ENCODE data around the gene ZIC5. TPM values are rescaled to one million over a fixed set of nuclear protein-coding genes. Genes with fewer than 3 reads are reported as not detected.

Gene ZIC5
- polyA plus RNA-seq, 1 donor from 2014 or later, result 0.94 TPM

DNA sequence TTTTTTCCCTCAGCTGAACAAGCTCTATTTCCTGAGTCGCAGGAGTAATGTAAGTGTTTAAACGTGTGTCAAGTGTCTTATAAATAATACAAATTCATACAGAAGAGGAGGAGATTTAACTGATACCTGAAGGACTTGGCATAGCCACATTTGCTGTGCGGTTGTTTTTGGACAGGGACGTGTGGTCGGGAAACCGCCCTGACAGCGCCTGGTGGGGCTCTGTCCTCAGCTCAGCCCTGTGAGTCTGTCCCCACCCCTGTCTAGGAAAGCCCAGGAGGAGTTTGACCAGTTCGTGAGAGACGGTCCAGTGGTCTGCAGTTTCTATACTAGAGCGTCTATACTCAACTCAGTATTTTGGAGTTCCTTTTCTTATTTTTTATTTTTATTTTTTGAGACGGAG is 26.7 kb upstream of the ZIC5 start:
- no peaks in the 10 kb centered on the region for H3K9me2 ChIP-seq (ENCODE audit: insufficient read depth, low read length)
- H3F3A ChIP-seq (ENCODE audit: insufficient read depth, low read length, poor library complexity, severe bottlenecking), result no peaks in the 10 kb centered on the region
- no peaks in the 10 kb centered on the region for H3K79me2 ChIP-seq (replicated peaks; ENCODE audit: insufficient read depth, low read length)
- H4K20me1 ChIP-seq (ENCODE audit: insufficient read depth), result no peaks in the 10 kb centered on the region
- H3K9ac ChIP-seq (ENCODE audit: low read length), result no peak overlapping the region
- H3K27ac ChIP-seq (ENCODE audit: low read length), result no peak overlapping the region
- no peak overlapping the region for H2AFZ ChIP-seq (ENCODE audit: low read depth, low read length)
- H3K27me3 ChIP-seq (ENCODE audit: insufficient read depth, low read depth, low read length), result peaks cover 51% of the 10 kb centered on the region
- no peaks in the 10 kb centered on the region for H3K9me3 ChIP-seq (ENCODE audit: low read length)
- no peaks in the 10 kb centered on the region for H3K36me3 ChIP-seq (ENCODE audit: insufficient read depth, low read length)
- TF ChIP-seq, protein P1, sequence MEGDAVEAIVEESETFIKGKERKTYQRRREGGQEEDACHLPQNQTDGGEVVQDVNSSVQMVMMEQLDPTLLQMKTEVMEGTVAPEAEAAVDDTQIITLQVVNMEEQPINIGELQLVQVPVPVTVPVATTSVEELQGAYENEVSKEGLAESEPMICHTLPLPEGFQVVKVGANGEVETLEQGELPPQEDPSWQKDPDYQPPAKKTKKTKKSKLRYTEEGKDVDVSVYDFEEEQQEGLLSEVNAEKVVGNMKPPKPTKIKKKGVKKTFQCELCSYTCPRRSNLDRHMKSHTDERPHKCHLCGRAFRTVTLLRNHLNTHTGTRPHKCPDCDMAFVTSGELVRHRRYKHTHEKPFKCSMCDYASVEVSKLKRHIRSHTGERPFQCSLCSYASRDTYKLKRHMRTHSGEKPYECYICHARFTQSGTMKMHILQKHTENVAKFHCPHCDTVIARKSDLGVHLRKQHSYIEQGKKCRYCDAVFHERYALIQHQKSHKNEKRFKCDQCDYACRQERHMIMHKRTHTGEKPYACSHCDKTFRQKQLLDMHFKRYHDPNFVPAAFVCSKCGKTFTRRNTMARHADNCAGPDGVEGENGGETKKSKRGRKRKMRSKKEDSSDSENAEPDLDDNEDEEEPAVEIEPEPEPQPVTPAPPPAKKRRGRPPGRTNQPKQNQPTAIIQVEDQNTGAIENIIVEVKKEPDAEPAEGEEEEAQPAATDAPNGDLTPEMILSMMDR (IDR thresholded peaks at IDR 0.05; ENCODE audit: poor library complexity, severe bottlenecking), result no peak
- TF ChIP-seq MXI1 (conservative IDR thresholded peaks at IDR 0.05; ENCODE audit: poor library complexity, severe bottlenecking) (no peak), EP300 (conservative IDR thresholded peaks at IDR 0.05; ENCODE audit: poor library complexity, severe bottlenecking) (no peak), POLR2AphosphoS5 (IDR thresholded peaks at IDR 0.05) (no peak), TAF1 (IDR thresholded peaks at IDR 0.05; ENCODE audit: low read depth) (no peak), SMC3 (conservative IDR thresholded peaks at IDR 0.05; ENCODE audit: poor library complexity) (no peak), RAD21 (conservative IDR thresholded peaks at IDR 0.05) (no peak), EZH2 (IDR thresholded peaks at IDR 0.05; ENCODE audit: borderline replicate concordance, insufficient read depth, low read length, poor library complexity, severe bottlenecking) (no peak), REST (IDR thresholded peaks at IDR 0.05; ENCODE audit: borderline replicate concordance) (no peak)
- no peak overlapping the region for H3K4me2 ChIP-seq (ENCODE audit: low read length)
- no peak overlapping the region for H3K4me3 ChIP-seq (ENCODE audit: low read length)

- no peak overlapping the region for H2AFZ ChIP-seq (ENCODE audit: low read depth, low read length)
- no peak overlapping the region for H3K27ac ChIP-seq (ENCODE audit: low read length)
- H3F3A ChIP-seq (ENCODE audit: insufficient read depth, low read length, poor library complexity, severe bottlenecking), result no peaks in the 10 kb centered on the region
- H3K79me2 ChIP-seq (replicated peaks; ENCODE audit: insufficient read depth, low read length), result no peaks in the 10 kb centered on the region
- TF ChIP-seq TAF1 (IDR thresholded peaks at IDR 0.05; ENCODE audit: low read depth), result no peak
- no peak for TF ChIP-seq RAD21 (conservative IDR thresholded peaks at IDR 0.05)
- TF ChIP-seq MXI1 (conservative IDR thresholded peaks at IDR 0.05; ENCODE audit: poor library complexity, severe bottlenecking), result no peak
- no peak for TF ChIP-seq SMC3 (conservative IDR thresholded peaks at IDR 0.05; ENCODE audit: poor library complexity)
- TF ChIP-seq EZH2 (IDR thresholded peaks at IDR 0.05; ENCODE audit: borderline replicate concordance, insufficient read depth, low read length, poor library complexity, severe bottlenecking), result no peak
- no peak for TF ChIP-seq POLR2AphosphoS5 (IDR thresholded peaks at IDR 0.05)
- TF ChIP-seq EP300 (conservative IDR thresholded peaks at IDR 0.05; ENCODE audit: poor library complexity, severe bottlenecking), result no peak
- TF ChIP-seq, protein P1 (IDR thresholded peaks at IDR 0.05; ENCODE audit: poor library complexity, severe bottlenecking), result no peak
- TF ChIP-seq REST (IDR thresholded peaks at IDR 0.05; ENCODE audit: borderline replicate concordance), result no peak
- no peak overlapping the region for H3K4me2 ChIP-seq (ENCODE audit: low read length)
- H3K9ac ChIP-seq (ENCODE audit: low read length), result no peak overlapping the region
- H3K4me3 ChIP-seq (ENCODE audit: low read length), result no peak overlapping the region
- no peaks in the 10 kb centered on the region for H3K9me2 ChIP-seq (ENCODE audit: insufficient read depth, low read length)
- no peaks in the 10 kb centered on the region for H4K20me1 ChIP-seq (ENCODE audit: insufficient read depth)
- H3K9me3 ChIP-seq (ENCODE audit: low read length), result no peaks in the 10 kb centered on the region
- H3K36me3 ChIP-seq (ENCODE audit: insufficient read depth, low read length), result no peaks in the 10 kb centered on the region
- peaks cover 56% of the 10 kb centered on the region for H3K27me3 ChIP-seq (ENCODE audit: insufficient read depth, low read depth, low read length)
These were observed 26.2 kb upstream of the ZIC5 start for GRCh38 chr13:99997702-99998214.

Measured in neural cell (in vitro differentiated cells).